AG09309 (cell line): ENCODE data around the gene SORBS2.

Source experiments
- DNase-seq: peaks from one replicate; pipeline ENCODE4 v3.0.0-alpha.2; 2010; ENCODE audit warnings: low read depth
- H3K4me3 ChIP-seq: 2 replicates; pipeline ENCODE4 v1.5.1; 2011; ENCODE audit warnings: mild to moderate bottlenecking, low read depth, low read length, moderate library complexity; ENCODE audit not compliant: control insufficient read depth
- TF ChIP-seq, protein P1 (sequence below): IDR thresholded peaks from 2 replicates; pipeline ENCODE4 v1.5.1; 2011; ENCODE audit warnings: mild to moderate bottlenecking, low read depth, low read length, inconsistent platforms; ENCODE audit not compliant: insufficient read depth, control insufficient read depth; ENCODE audit errors: missing control alignments

The SORBS2 gene

DNA sequence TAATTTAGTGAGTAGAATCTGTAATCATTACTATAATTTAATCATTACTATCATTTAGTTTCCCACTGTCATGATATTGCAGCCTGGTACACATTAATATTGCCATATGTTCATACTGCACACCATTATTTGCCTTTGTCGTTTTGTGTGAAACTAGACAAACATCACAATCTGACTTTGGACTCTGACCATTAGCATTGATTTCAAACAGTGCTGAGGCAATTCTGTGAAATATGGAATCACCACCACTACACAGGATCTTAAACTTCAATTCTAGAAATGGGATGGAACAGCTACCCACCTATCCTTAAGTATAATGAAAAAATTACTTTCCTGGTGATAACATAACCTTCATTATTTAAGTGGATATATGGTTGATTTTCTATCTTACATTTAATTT is 98.3 kb downstream of the SORBS2 start:
- no peak overlapping the region for H3K4me3 ChIP-seq
- DNase-seq, result no peak
- TF ChIP-seq, protein P1, sequence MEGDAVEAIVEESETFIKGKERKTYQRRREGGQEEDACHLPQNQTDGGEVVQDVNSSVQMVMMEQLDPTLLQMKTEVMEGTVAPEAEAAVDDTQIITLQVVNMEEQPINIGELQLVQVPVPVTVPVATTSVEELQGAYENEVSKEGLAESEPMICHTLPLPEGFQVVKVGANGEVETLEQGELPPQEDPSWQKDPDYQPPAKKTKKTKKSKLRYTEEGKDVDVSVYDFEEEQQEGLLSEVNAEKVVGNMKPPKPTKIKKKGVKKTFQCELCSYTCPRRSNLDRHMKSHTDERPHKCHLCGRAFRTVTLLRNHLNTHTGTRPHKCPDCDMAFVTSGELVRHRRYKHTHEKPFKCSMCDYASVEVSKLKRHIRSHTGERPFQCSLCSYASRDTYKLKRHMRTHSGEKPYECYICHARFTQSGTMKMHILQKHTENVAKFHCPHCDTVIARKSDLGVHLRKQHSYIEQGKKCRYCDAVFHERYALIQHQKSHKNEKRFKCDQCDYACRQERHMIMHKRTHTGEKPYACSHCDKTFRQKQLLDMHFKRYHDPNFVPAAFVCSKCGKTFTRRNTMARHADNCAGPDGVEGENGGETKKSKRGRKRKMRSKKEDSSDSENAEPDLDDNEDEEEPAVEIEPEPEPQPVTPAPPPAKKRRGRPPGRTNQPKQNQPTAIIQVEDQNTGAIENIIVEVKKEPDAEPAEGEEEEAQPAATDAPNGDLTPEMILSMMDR, result no peak

DNA sequence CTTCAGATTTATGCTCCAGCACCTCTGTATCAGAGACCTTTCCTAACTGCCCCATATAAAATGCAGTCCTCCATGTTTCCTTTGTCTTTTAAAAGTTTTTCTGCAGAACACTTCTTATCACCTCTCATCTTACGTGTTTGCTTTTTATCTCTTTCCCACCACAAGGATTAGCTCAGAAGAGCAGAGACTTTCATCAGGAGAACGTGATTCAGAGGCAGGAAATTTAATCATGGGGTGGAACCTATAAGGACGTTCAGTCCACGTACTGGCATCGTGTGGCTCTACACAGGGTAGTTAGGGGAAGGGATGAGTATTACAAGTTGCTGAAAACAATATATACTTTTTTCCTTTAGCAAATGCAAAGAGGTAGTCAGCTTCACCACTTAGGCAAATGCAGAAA is 98.7 kb downstream of the SORBS2 start:
- TF ChIP-seq, protein P1, result no peak
- DNase-seq, result peak; percentile 29
- no peak overlapping the region for H3K4me3 ChIP-seq

DNA sequence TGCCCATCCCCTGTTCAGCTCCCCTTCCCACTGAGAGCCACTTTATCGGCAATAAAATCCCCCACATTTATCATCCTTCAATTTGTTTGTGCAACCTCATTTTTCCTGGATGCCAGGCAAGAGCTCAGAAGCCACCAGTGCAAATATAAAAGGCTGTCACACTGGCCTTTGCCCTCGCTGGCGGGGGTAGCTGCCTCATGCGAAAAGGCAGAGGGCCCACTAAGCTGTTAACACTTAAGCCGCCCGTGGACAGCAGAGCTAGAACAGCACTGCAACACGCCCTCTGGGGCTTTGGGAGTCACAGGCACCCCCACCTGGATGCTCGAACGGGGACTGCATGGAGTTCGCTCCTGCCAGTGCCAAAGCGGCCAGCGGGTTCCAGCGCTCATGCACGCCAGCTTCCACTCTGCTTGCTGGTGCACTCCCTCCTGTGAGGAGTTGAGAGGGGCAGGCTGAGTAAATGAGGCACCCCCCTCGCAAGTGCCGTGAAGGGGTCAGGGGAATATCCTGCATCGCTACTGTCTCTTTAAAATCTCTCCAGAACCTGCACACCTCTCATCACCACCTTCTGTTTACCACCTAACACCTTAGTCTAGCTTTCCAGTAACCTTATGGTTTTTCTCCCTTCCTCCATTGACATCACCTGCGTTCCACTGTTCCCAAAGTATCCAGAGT is 99.5 kb downstream of the SORBS2 start:
- no peak for DNase-seq
- H3K4me3 ChIP-seq, result no peak overlapping the region
- TF ChIP-seq, protein P1, result no peak

DNA sequence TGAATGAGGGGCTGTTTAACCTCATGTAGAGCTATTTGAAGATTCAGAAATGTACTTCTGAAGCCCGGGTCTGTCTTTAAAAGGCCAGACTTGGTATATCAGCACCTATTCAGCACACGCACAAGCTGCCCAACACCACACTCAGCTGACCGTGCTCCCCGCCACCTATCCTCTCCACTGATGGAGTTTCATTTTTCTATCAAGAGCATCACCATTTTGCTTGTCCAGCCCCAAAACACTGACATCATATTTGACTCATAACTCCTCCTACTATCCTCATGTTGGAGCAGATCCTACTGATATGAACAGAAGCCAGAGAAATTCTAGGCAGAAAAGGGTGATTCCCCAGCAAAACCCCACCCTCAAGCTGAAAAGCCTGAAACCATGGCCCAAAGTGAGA is 100.3 kb downstream of the SORBS2 start:
- DNase-seq, result no peak
- TF ChIP-seq, protein P1, result no peak

DNA sequence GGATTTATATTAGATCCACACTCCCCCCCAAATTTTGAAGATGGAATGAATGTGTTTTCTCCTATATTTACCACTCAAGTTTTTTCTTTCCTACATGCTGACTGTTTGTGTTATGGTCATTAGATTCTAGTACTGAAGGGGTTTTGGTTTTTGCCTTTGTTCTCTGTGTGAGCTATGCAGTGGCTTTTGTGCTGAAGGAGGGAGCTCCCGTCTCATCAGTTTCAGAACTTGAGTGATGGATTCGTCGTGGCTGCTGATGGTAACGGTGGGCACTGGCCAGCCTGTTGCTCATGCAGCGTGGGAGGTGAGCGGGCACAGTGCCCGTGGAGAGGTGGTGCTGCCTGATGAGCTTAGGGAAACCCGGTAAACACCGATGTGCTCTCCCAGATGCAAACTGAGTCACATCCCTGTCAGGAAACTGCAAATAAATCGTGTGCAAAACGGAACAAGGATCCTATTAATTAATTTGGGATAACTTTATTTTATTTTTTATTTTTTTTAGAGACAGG is 101.5 kb downstream of the SORBS2 start:
- no peak for DNase-seq
- TF ChIP-seq, protein P1, result no peak
- H3K4me3 ChIP-seq, result no peak overlapping the region

More for the DNA sequence above, 100.3 kb downstream of the SORBS2 start:
- H3K4me3 ChIP-seq, result no peak overlapping the region

DNA sequence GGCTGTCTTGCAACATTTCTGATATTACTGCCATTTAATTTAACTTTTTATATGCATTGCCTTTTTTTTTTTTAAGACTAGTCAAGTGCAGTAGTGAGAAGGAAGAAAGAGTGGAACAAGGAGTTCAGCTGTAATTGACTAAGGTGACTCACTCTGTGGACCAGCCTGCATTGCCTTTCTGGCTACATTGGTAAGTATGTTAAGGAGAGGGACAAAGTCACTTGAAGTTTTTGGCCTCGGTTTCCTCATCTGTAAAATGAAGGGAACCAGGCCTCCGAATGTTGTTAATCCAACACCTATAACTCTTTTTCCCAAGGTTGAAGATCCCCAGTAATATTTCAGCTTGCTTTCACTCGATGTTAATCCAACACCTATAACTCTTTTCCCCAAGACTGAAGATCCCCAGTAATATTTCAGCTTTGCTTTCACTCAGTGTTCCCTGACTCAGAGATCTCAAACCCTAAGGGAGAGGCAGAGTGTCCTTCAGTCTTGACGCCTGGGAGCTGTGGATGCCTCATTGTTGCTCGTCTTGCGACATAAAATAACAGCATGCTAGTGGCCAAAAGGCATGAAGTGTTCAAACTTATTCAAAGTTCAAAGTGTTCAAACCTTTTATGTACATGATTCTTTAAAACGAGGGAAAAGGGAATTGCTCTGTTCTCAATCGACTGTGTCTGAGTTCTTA is 102.0 kb downstream of the SORBS2 start:
- H3K4me3 ChIP-seq, result no peak overlapping the region
- TF ChIP-seq, protein P1, result no peak
- no peak for DNase-seq
